GM20431 (cell line): ENCODE data around the gene BOD1L1.

Experiments used
- in situ Hi-C: fragments of 300-500 bp; cut with MseI, MboI; formaldehyde crosslinking; loops from one replicate; pipeline ENCODE4 v1.15.0; 2020; ENCODE audit warnings: low sequenced_read_pairs; ENCODE audit not compliant: unreplicated experiment

BOD1L1 gene

GRCh38 chr4:13627606-13628311 is at the start of gene BOD1L1:
Gene BOD1L1 (minus strand): TSS chr4:13627725. CDS start chr4:13627587, 138 bp downstream.
- in situ Hi-C loops, result no loop called here

GRCh38 chr4:13674971-13675370 is 47.4 kb upstream of the BOD1L1 start:
- in situ Hi-C loops, result no loop called here

GRCh38 chr4:13673167-13673566 is 45.6 kb upstream of the BOD1L1 start:
- in situ Hi-C loops, result no loop called here

GRCh38 chr4:13670456-13671160 is 43.1 kb upstream of the BOD1L1 start:
- in situ Hi-C loops, result no loop called here

- in situ Hi-C loops, result no loop called here
Measured at GRCh38 chr4:13665701-13666660, 38.5 kb upstream of the BOD1L1 start.

GRCh38 chr4:13659341-13660070 is 32.0 kb upstream of the BOD1L1 start:
- in situ Hi-C loops, result no loop called here

GRCh38 chr4:13656569-13657405 is 29.3 kb upstream of the BOD1L1 start:
- in situ Hi-C loops, result no loop called here

GRCh38 chr4:13654162-13654797 is 26.8 kb upstream of the BOD1L1 start:
- in situ Hi-C loops, result no loop called here

- in situ Hi-C loops, result no loop called here
Measured at GRCh38 chr4:13653766-13654161, 26.2 kb upstream of the BOD1L1 start.

- in situ Hi-C loops, result no loop called here
Measured at GRCh38 chr4:13647031-13647430, 19.5 kb upstream of the BOD1L1 start.

- in situ Hi-C loops, result no loop called here
Measured at GRCh38 chr4:13645075-13645474, 17.6 kb upstream of the BOD1L1 start.

GRCh38 chr4:13642170-13642950 is 14.8 kb upstream of the BOD1L1 start:
- in situ Hi-C loops, result no loop called here

GRCh38 chr4:13641084-13641483 is 13.6 kb upstream of the BOD1L1 start:
- in situ Hi-C loops, result no loop called here

- in situ Hi-C loops, result no loop called here
Measured at GRCh38 chr4:13640149-13640940, 12.8 kb upstream of the BOD1L1 start.

GRCh38 chr4:13635286-13635799 is 7.8 kb upstream of the BOD1L1 start:
- in situ Hi-C loops, result no loop called here

- in situ Hi-C loops, result no loop called here
Measured at GRCh38 chr4:13633671-13634070, 6.1 kb upstream of the BOD1L1 start.

GRCh38 chr4:13627178-13627605 is 333 bp downstream of the BOD1L1 start:
- in situ Hi-C loops, result no loop called here
